Stimulated activated CD4-positive, alpha-beta T cell treated with anti-CD3 and anti-CD28 coated beads, Interleukin-1b, Interleukin-23, amount 100 ng/mL, for 4 hours (primary cell): ENCODE results near the gene CCDC171.
"Not testable (repeated sequence)": the region's sequence is repeated elsewhere in the genome, so short reads cannot be mapped to it uniquely, and the experiment has no call there.

ENCODE experiments used
- DNase-seq, 2 donors: peaks; one replicate each; pipeline ENCODE4 v3.0.0-alpha.2; 2020; ENCODE audit warnings: low read depth in 2 of 2

Gene CCDC171

GRCh38 chr9:15552636-15553527 is at the start of gene CCDC171:
Gene CCDC171, plus strand, starts transcription at chr9:15553043. Its CDS starts 11,046 bp downstream, at chr9:15564089.
- peak; percentile 74 to 80 for DNase-seq

GRCh38 chr9:15505921-15506320 is 46.9 kb upstream of the CCDC171 start:
- DNase-seq, result no peak

- peak; percentile 60 to 65 for DNase-seq
Measured at GRCh38 chr9:15509931-15510788, 42.7 kb upstream of the CCDC171 start.

GRCh38 chr9:15510789-15511575 is 41.9 kb upstream of the CCDC171 start, which contains the start of gene PSIP1:
Gene PSIP1, minus strand, starts transcription at chr9:15510970. Its CDS starts 782 bp downstream, at chr9:15510188.
- DNase-seq, result peak; percentile 72 to 75

- no peak for DNase-seq
Measured at GRCh38 chr9:15512204-15512603, 40.6 kb upstream of the CCDC171 start.

GRCh38 chr9:15512889-15513288 is 40.0 kb upstream of the CCDC171 start:
- DNase-seq, result no peak

GRCh38 chr9:15513335-15513734 is 39.5 kb upstream of the CCDC171 start:
- DNase-seq, result no peak

GRCh38 chr9:15519831-15520230 is 33.0 kb upstream of the CCDC171 start:
- no peak for DNase-seq

- no peak for DNase-seq
Measured at GRCh38 chr9:15521254-15521653, 31.6 kb upstream of the CCDC171 start.

GRCh38 chr9:15522130-15522755 is 30.6 kb upstream of the CCDC171 start:
- DNase-seq, result no peak

- no peak for DNase-seq
Measured at GRCh38 chr9:15524845-15525455, 27.9 kb upstream of the CCDC171 start.

GRCh38 chr9:15525958-15526357 is 26.9 kb upstream of the CCDC171 start:
- DNase-seq, result no peak

GRCh38 chr9:15527035-15527434 is 25.8 kb upstream of the CCDC171 start:
- DNase-seq, result not testable (repeated sequence)

- DNase-seq, result no peak
Measured at GRCh38 chr9:15529566-15530324, 23.1 kb upstream of the CCDC171 start.

- no peak for DNase-seq
Measured at GRCh38 chr9:15531380-15531779, 21.5 kb upstream of the CCDC171 start.

- no peak for DNase-seq
Measured at GRCh38 chr9:15541872-15542271, 11.0 kb upstream of the CCDC171 start.

- DNase-seq, result no peak
Measured at GRCh38 chr9:15542624-15543023, 10.2 kb upstream of the CCDC171 start.

GRCh38 chr9:15543047-15543813 is 9.6 kb upstream of the CCDC171 start:
- no peak for DNase-seq

- no peak for DNase-seq
Measured at GRCh38 chr9:15549611-15550010, 3.2 kb upstream of the CCDC171 start.
